ENCODE results near the gene PPM1N. TPM values are rescaled to one million over a fixed set of nuclear protein-coding genes. Genes with fewer than 3 reads are reported as not detected.

The PPM1N gene
- polyA plus RNA-seq, 1 donor (not counting 4 experiments of a cell fraction or from before 2014, with no cell fraction given) = 1.9 TPM

- no peaks in the 10 kb centered on the region for H4K20me1 ChIP-seq (ENCODE audit: control insufficient read depth, extremely low read depth, insufficient read depth, low read length)
- no peak overlapping the region for H3K9ac ChIP-seq (ENCODE audit: control insufficient read depth, extremely low read depth, insufficient read depth, low read length)
- no peak for FAIRE-seq
Observed at GRCh38 chr19:45494261-45494916, 3.9 kb upstream of the PPM1N start.

DNA sequence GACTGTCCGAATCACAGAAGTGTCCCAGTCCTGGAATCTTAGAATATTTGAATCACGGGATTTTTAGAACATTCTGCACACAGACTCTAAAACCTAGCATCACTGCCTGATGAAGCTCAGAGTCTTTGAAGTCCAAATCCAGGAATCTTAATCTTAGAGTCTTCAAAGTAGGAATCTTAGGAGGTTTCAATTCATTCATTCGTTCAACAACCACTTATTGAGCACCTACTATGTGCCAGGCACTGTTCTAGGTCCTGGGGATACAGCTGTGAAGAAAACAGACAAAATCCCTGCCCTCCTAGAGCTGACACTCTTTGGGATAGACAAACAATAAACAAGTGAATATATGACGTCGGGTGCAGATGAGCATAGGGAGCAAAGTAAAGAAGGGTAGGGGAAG lies 3.1 kb upstream of the PPM1N start:
- H3K4me3 ChIP-seq (ENCODE audit: control insufficient read depth in 2 of 3, extremely low read depth in 1 of 3, insufficient read depth in 2 of 3, low read depth in 1 of 3, low read length in 3 of 3) = no peak overlapping the region
- H3K79me2 ChIP-seq (ENCODE audit: control insufficient read depth, insufficient read depth, low read length) = no peaks in the 10 kb centered on the region
- H4K20me1 ChIP-seq (ENCODE audit: control insufficient read depth, extremely low read depth, insufficient read depth, low read length) = no peaks in the 10 kb centered on the region
- H3K4me2 ChIP-seq (ENCODE audit: control insufficient read depth, extremely low read depth, insufficient read depth, low read depth, low read length) = no peak overlapping the region
- no peaks in the 10 kb centered on the region for H3K27me3 ChIP-seq (ENCODE audit: control insufficient read depth, extremely low read depth, insufficient read depth, low read length)
- no peak overlapping the region for H2AFZ ChIP-seq (ENCODE audit: control insufficient read depth, low read length)
- H3K9ac ChIP-seq (ENCODE audit: control insufficient read depth, extremely low read depth, insufficient read depth, low read length) = no peak overlapping the region
- no peaks in the 10 kb centered on the region for H3K9me3 ChIP-seq (ENCODE audit: control insufficient read depth, low read depth, low read length)
- no peak for TF ChIP-seq EZH2 (IDR thresholded peaks at IDR 0.05; ENCODE audit: low read length)
- TF ChIP-seq, protein P1, sequence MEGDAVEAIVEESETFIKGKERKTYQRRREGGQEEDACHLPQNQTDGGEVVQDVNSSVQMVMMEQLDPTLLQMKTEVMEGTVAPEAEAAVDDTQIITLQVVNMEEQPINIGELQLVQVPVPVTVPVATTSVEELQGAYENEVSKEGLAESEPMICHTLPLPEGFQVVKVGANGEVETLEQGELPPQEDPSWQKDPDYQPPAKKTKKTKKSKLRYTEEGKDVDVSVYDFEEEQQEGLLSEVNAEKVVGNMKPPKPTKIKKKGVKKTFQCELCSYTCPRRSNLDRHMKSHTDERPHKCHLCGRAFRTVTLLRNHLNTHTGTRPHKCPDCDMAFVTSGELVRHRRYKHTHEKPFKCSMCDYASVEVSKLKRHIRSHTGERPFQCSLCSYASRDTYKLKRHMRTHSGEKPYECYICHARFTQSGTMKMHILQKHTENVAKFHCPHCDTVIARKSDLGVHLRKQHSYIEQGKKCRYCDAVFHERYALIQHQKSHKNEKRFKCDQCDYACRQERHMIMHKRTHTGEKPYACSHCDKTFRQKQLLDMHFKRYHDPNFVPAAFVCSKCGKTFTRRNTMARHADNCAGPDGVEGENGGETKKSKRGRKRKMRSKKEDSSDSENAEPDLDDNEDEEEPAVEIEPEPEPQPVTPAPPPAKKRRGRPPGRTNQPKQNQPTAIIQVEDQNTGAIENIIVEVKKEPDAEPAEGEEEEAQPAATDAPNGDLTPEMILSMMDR (optimal IDR thresholded peaks at IDR 0.05 in 1 of 3, IDR thresholded peaks at IDR 0.05 in 1 of 3, conservative IDR thresholded peaks at IDR 0.05 in 1 of 3; ENCODE audit: extremely low read depth in 1 of 3, insufficient read depth in 2 of 3, low read length in 3 of 3) = no peak
- peaks cover 18% of the 10 kb centered on the region for H3K4me1 ChIP-seq (ENCODE audit: control insufficient read depth, extremely low read depth, insufficient read depth, low read length)
- no peaks in the 10 kb centered on the region for H3K9me1 ChIP-seq (ENCODE audit: control insufficient read depth, extremely low read depth, insufficient read depth, low read length)
- dilution Hi-C loops (cut with MboI; ENCODE audit: extremely low pct_ligation_motif_present, low sequenced_read_pairs) = no loop called here
- DNase-seq (ENCODE audit: low read depth, low spot score) (no peak), FAIRE-seq (no peak)
- no peak overlapping the region for H3K27ac ChIP-seq (ENCODE audit: control insufficient read depth, insufficient read depth, low read length)
- H3K36me3 ChIP-seq (ENCODE audit: control insufficient read depth in 2 of 2, extremely low read depth in 1 of 2, insufficient read depth in 2 of 2, low read length in 2 of 2) = peaks cover 0 to 4% of the 10 kb centered on the region in 2 experiments

More at GRCh38 chr19:45494261-45494916, 3.9 kb upstream of the PPM1N start:
- no peaks in the 10 kb centered on the region for H3K27me3 ChIP-seq (ENCODE audit: control insufficient read depth, extremely low read depth, insufficient read depth, low read length)
- no peaks in the 10 kb centered on the region for H3K9me1 ChIP-seq (ENCODE audit: control insufficient read depth, extremely low read depth, insufficient read depth, low read length)
- H3K4me1 ChIP-seq (ENCODE audit: control insufficient read depth, extremely low read depth, insufficient read depth, low read length) = peaks cover 17% of the 10 kb centered on the region
- no peak overlapping the region for H3K27ac ChIP-seq (ENCODE audit: control insufficient read depth, insufficient read depth, low read length)
- no peak for DNase-seq (ENCODE audit: low read depth, low spot score)
- H3K79me2 ChIP-seq (ENCODE audit: control insufficient read depth, insufficient read depth, low read length) = no peaks in the 10 kb centered on the region
- no peak overlapping the region for H3K4me2 ChIP-seq (ENCODE audit: control insufficient read depth, extremely low read depth, insufficient read depth, low read depth, low read length)
- H3K9me3 ChIP-seq (ENCODE audit: control insufficient read depth, low read depth, low read length) = no peaks in the 10 kb centered on the region
- H3K36me3 ChIP-seq (ENCODE audit: control insufficient read depth in 2 of 2, extremely low read depth in 1 of 2, insufficient read depth in 2 of 2, low read length in 2 of 2) = peaks cover 0 to 4% of the 10 kb centered on the region in 2 experiments
- no peak for TF ChIP-seq EZH2 (IDR thresholded peaks at IDR 0.05; ENCODE audit: low read length)
- TF ChIP-seq, protein P1 (optimal IDR thresholded peaks at IDR 0.05 in 1 of 3, IDR thresholded peaks at IDR 0.05 in 1 of 3, conservative IDR thresholded peaks at IDR 0.05 in 1 of 3; ENCODE audit: extremely low read depth in 1 of 3, insufficient read depth in 2 of 3, low read length in 3 of 3) = no peak
- no peak overlapping the region for H3K4me3 ChIP-seq (ENCODE audit: control insufficient read depth in 2 of 3, extremely low read depth in 1 of 3, insufficient read depth in 2 of 3, low read depth in 1 of 3, low read length in 3 of 3)
- H2AFZ ChIP-seq (ENCODE audit: control insufficient read depth, low read length) = no peak overlapping the region
- dilution Hi-C loops (cut with MboI; ENCODE audit: extremely low pct_ligation_motif_present, low sequenced_read_pairs) = no loop called here

Measured in keratinocyte (primary cell).